Right lobe of liver (tissue), 4 donors: ENCODE results near the gene RNF17.

Experiments used
- POLR2A ChIP-seq: fragments of 450-650 bp; IDR thresholded peaks from one replicate; pipeline ENCODE4 v1.6.1; 2017; ENCODE audit warnings: antibody characterized with exemption, mild to moderate bottlenecking
- TF ChIP-seq, protein P1 (sequence below), 4 donors: fragments of 200-600 bp in 3 of 4; fragments of 450-650 bp in 1 of 4; IDR thresholded peaks; one replicate each; pipeline versions ENCODE4 v1.5.1 to v1.8.0; 2016 to 2022; ENCODE audit warnings: antibody characterized with exemption in 4 of 4, mild to moderate bottlenecking in 2 of 4
- donor health status: DM: no; HTN: no; CAD: no.
- donor health status: DM: no; HTN: no; CAD: no.
- donor health status: DM: no; HTN: yes; CAD: no.

DNA sequence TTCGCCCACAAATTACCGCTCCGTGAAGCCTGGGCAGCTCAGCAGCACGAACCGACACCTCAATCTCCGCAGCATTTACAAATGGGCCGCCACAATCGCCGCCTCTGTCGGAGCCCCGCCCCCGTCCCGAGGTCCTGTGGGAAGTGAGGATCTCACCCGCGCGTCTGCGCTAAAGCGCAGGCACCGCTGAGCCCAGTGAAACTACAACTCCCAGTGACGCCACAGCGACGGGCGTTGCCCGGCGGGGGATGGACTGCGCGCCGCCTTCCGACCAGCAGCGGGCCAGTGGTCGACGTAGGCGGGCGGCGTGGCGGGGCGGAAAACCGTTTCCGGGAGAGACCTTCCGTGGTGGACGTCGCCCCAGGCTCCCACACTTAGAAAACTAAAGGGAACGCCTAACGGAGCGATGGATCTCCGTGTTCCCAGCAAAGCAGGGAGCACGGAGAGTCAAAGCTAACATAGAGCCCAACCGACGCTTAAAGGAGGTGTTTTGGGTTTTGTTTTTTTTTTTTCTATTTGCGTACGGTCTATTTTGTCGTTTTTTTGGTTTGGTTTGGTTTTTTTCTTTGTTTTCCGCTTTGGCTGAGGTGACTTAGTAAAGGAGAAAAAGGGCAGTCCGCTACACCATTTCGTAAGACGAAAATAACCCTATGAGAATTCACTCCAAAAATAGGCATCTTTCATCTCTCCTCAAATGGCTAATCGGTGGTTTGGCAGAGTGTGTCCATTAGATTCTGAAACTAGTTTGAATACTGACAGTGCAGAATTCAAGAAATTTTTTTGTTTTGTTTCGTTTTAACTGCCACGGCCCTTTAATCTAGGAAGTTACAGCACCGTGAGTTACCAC, 159.0 kb downstream of the RNF17 start:
- TF ChIP-seq, protein P1, sequence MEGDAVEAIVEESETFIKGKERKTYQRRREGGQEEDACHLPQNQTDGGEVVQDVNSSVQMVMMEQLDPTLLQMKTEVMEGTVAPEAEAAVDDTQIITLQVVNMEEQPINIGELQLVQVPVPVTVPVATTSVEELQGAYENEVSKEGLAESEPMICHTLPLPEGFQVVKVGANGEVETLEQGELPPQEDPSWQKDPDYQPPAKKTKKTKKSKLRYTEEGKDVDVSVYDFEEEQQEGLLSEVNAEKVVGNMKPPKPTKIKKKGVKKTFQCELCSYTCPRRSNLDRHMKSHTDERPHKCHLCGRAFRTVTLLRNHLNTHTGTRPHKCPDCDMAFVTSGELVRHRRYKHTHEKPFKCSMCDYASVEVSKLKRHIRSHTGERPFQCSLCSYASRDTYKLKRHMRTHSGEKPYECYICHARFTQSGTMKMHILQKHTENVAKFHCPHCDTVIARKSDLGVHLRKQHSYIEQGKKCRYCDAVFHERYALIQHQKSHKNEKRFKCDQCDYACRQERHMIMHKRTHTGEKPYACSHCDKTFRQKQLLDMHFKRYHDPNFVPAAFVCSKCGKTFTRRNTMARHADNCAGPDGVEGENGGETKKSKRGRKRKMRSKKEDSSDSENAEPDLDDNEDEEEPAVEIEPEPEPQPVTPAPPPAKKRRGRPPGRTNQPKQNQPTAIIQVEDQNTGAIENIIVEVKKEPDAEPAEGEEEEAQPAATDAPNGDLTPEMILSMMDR (IDR thresholded peaks at IDR 0.05) = peak in 2 of 4 donors; percentile 26 to 30
- TF ChIP-seq POLR2A = peak; percentile 87
